Measurements from ENCODE around the gene PCNX2. TPM values are rescaled to one million over a fixed set of nuclear protein-coding genes. Genes with fewer than 3 reads are reported as not detected.

The PCNX2 gene
- total RNA-seq, 3 donors from 2014 or later (not counting 1 experiment from before 2014, with no cell fraction given) = 12.9 to 25.8 (median 16.0) TPM

DNA sequence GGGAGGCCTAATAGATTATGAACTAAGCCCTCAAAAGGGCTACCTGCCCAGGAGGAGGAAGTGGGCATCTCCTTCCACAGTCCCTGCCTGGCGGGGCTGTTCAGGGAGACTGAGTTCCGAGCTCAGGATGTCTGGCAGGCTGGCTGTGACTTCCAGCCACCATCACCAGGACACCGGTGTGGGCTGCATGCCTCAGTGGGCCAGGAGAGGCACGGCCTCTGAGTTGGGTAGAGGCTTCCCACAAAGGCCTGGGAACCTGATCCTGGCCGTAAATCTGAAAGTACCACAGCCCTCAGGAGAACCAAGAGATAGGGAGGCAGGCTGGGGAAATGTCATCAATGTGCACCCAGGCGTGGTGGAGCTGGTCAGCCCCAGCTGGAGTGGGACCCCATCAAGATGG lies 316.0 kb downstream of the PCNX2 start:
- no peaks in the 10 kb centered on the region for H3K9me3 ChIP-seq (ENCODE audit: control insufficient read depth, insufficient read depth, low read length)
- no peak overlapping the region for H3K27ac ChIP-seq (ENCODE audit: low read length)
- Mint-ChIP-seq H3K4me3 (no peak overlapping the region), H3K36me3 (peaks cover 12% of the 10 kb centered on the region), H3K27me3 (ENCODE audit: low read depth in 2 of 2) (no peaks in the 10 kb centered on the region), H3K27ac (no peak overlapping the region), H3K9me3 (no peaks in the 10 kb centered on the region), H3K4me1 (peaks cover 15% of the 10 kb centered on the region in 2 donors)
- DNase-seq (no peak), ATAC-seq (no peak)
- H3K4me3 ChIP-seq (ENCODE audit: low read length) = no peak overlapping the region
- H3K36me3 ChIP-seq (ENCODE audit: control insufficient read depth, insufficient read depth, low read length) = peaks cover 7% of the 10 kb centered on the region
- TF ChIP-seq, protein P1, sequence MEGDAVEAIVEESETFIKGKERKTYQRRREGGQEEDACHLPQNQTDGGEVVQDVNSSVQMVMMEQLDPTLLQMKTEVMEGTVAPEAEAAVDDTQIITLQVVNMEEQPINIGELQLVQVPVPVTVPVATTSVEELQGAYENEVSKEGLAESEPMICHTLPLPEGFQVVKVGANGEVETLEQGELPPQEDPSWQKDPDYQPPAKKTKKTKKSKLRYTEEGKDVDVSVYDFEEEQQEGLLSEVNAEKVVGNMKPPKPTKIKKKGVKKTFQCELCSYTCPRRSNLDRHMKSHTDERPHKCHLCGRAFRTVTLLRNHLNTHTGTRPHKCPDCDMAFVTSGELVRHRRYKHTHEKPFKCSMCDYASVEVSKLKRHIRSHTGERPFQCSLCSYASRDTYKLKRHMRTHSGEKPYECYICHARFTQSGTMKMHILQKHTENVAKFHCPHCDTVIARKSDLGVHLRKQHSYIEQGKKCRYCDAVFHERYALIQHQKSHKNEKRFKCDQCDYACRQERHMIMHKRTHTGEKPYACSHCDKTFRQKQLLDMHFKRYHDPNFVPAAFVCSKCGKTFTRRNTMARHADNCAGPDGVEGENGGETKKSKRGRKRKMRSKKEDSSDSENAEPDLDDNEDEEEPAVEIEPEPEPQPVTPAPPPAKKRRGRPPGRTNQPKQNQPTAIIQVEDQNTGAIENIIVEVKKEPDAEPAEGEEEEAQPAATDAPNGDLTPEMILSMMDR (IDR thresholded peaks at IDR 0.05) = no peak
- H3K27me3 ChIP-seq (ENCODE audit: control insufficient read depth, insufficient read depth, low read length) = no peaks in the 10 kb centered on the region
- peaks cover 8% of the 10 kb centered on the region for H3K4me1 ChIP-seq (ENCODE audit: control insufficient read depth, insufficient read depth, low read length)
- intact Hi-C loops (cut with micrococcal nuclease) = no loop called here
- 96% methylated on average over 6 of the region's 6 CpGs for WGBS (ENCODE audit: insufficient coverage)

DNA sequence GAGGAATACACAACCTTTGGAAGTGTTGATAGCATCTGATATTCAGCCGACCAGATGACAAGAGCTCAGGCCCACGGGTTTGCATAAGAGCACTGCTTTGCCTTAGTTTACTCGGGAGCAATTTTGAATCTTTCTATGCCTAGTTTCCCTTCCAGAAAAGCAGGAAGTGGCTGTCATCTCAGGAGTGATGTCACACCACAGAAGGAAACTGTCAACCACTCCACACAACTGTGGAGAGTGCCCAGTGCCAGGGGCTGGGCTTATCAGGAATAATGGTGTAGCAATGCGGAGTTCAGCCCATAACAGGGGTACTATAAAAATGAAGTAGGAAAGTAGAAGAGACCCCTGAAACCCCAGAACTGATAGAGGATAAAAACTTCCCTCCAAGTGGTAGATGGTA lies 316.7 kb downstream of the PCNX2 start:
- H3K27me3 ChIP-seq (ENCODE audit: control insufficient read depth, insufficient read depth, low read length) = no peaks in the 10 kb centered on the region
- TF ChIP-seq, protein P1 (IDR thresholded peaks at IDR 0.05) = no peak
- ATAC-seq (no peak), DNase-seq (no peak)
- Mint-ChIP-seq H3K4me1 (peaks cover 15% of the 10 kb centered on the region in 2 donors), H3K27ac (no peak overlapping the region), H3K36me3 (peaks cover 19% of the 10 kb centered on the region), H3K27me3 (ENCODE audit: low read depth in 2 of 2) (no peaks in the 10 kb centered on the region), H3K9me3 (peaks cover 2 to 4% of the 10 kb centered on the region in 2 donors), H3K4me3 (no peak overlapping the region)
- no peaks in the 10 kb centered on the region for H3K9me3 ChIP-seq (ENCODE audit: control insufficient read depth, insufficient read depth, low read length)
- H3K27ac ChIP-seq (ENCODE audit: low read length) = no peak overlapping the region
- H3K4me1 ChIP-seq (ENCODE audit: control insufficient read depth, insufficient read depth, low read length) = peaks cover 8% of the 10 kb centered on the region
- H3K36me3 ChIP-seq (ENCODE audit: control insufficient read depth, insufficient read depth, low read length) = peaks cover 10% of the 10 kb centered on the region
- 57% methylated on average over 4 of the region's 4 CpGs for WGBS (ENCODE audit: insufficient coverage)
- H3K4me3 ChIP-seq (ENCODE audit: low read length) = no peak overlapping the region
- intact Hi-C loops (cut with micrococcal nuclease) = no loop called here

DNA sequence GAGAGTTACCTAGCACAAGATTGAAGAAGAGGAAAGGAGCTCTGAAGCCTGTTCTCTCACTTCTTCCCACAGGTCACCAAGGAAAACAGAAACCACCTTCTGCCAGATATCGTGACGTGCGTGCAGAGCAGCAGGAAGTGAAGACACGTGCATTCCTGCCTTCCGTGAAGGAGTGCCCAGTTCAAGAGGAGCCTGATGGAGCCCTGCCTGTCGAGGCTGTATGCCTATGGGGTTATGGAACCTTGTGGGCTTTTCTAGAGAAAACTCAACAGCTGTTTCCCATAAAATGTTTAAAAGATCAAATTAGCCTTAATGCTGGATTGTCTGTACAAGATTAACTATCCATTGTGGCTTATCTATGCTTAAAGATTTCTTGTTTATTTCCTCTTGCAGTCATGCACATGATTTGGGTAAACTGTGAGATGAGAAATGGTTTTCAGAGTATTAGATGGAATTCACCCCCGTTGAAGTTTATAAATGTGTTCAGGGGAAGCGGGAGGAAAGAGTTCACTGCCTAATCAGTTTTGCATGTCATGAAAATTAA lies 317.4 kb downstream of the PCNX2 start:
- peak overlapping the region in 1 of 2 donors; percentile 54 for H3K27ac Mint-ChIP-seq
- peaks cover 15% of the 10 kb centered on the region in 2 donors for H3K4me1 Mint-ChIP-seq
- Histone ChIP-seq H3K27ac (ENCODE audit: low read length) (no peak overlapping the region), H3K36me3 (ENCODE audit: control insufficient read depth, insufficient read depth, low read length) (peaks cover 17% of the 10 kb centered on the region), H3K27me3 (ENCODE audit: control insufficient read depth, insufficient read depth, low read length) (no peaks in the 10 kb centered on the region), H3K9me3 (ENCODE audit: control insufficient read depth, insufficient read depth, low read length) (no peaks in the 10 kb centered on the region), H3K4me1 (ENCODE audit: control insufficient read depth, insufficient read depth, low read length) (peaks cover 8% of the 10 kb centered on the region), H3K4me3 (ENCODE audit: low read length) (no peak overlapping the region)
- DNase-seq = peak in 1 of 2 donors; percentile 54
- intact Hi-C loops (cut with micrococcal nuclease) = no loop called here
- ATAC-seq = no peak
- H3K27me3 Mint-ChIP-seq (ENCODE audit: low read depth in 2 of 2) = no peaks in the 10 kb centered on the region
- TF ChIP-seq, protein P1 (IDR thresholded peaks at IDR 0.05) = no peak
- H3K36me3 Mint-ChIP-seq = peaks cover 26% of the 10 kb centered on the region
- 40% methylated on average over 7 of the region's 8 CpGs for WGBS (ENCODE audit: insufficient coverage)
- peaks cover 2 to 9% of the 10 kb centered on the region in 2 donors for H3K9me3 Mint-ChIP-seq
- H3K4me3 Mint-ChIP-seq = no peak overlapping the region

DNA sequence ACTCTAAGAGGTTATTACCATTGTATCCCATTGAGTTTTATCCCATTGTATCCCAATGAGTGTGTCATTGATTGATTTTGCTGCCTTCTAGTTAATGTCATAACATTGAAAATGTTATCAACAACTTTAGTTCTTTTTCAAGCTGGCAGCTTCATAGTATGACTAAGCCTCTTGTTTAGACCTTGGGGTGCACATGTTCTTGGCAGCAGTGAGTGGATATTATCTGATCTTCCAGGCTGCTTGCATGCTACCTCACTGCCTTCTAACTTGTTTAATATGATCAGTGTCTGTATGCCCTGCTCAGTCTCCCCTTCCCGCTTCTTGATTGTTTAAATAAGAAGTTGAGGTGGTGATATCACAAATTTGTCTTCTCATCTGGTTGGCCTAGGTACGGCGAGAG lies 320.6 kb downstream of the PCNX2 start:
- TF ChIP-seq, protein P1 (IDR thresholded peaks at IDR 0.05) = no peak
- ATAC-seq (no peak), DNase-seq (no peak)
- no peak overlapping the region for H3K27ac ChIP-seq (ENCODE audit: low read length)
- no peaks in the 10 kb centered on the region for H3K27me3 Mint-ChIP-seq (ENCODE audit: low read depth in 2 of 2)
- no peak overlapping the region for H3K4me3 Mint-ChIP-seq
- H3K4me1 Mint-ChIP-seq = peaks cover 15% of the 10 kb centered on the region in 2 donors
- 96% methylated on average over 3 of the region's 3 CpGs for WGBS (ENCODE audit: insufficient coverage)
- H3K36me3 ChIP-seq (ENCODE audit: control insufficient read depth, insufficient read depth, low read length) = peaks cover 39% of the 10 kb centered on the region
- peaks cover 5% of the 10 kb centered on the region for H3K9me3 ChIP-seq (ENCODE audit: control insufficient read depth, insufficient read depth, low read length)
- H3K27ac Mint-ChIP-seq = no peak overlapping the region
- peaks cover 44% of the 10 kb centered on the region for H3K36me3 Mint-ChIP-seq
- no peaks in the 10 kb centered on the region for H3K27me3 ChIP-seq (ENCODE audit: control insufficient read depth, insufficient read depth, low read length)
- no peak overlapping the region for H3K4me3 ChIP-seq (ENCODE audit: low read length)
- intact Hi-C loops (cut with micrococcal nuclease) = no loop called here
- H3K9me3 Mint-ChIP-seq = peaks cover 4 to 9% of the 10 kb centered on the region in 2 donors
- peaks cover 8% of the 10 kb centered on the region for H3K4me1 ChIP-seq (ENCODE audit: control insufficient read depth, insufficient read depth, low read length)

Measured in natural killer cell (primary cell).